Measurements from ENCODE around the gene ELL. TPM values are rescaled to one million over a fixed set of nuclear protein-coding genes. Genes with fewer than 3 reads are reported as not detected.

The ELL gene
- total and polyA plus RNA-seq, 9 of the 15 experiments (the other 6 are each of a cell fraction or from before 2014, with no cell fraction given): 0.24 to 22.5 (median 4.1) TPM

- H3K9me3 ChIP-seq (replicated peaks; ENCODE audit: control insufficient read depth, insufficient read depth, low read depth, low read length): no peaks in the 10 kb centered on the region
- H3K4me2 ChIP-seq (ENCODE audit: insufficient read depth, low read length): no peak overlapping the region
- H3K9ac ChIP-seq (ENCODE audit: insufficient read depth in 1 of 2, low read depth in 2 of 2, low read length in 2 of 2): peak overlapping the region in 1 of 2 experiments; percentile 63; a peak in 2 of 4 replicates
- H3K36me3 ChIP-seq (ENCODE audit: control insufficient read depth, insufficient read depth, low read length): peaks cover 77% of the 10 kb centered on the region
- no peak for FAIRE-seq
- CTCF ChIA-PET (ENCODE audit: low intra/inter-chr PET ratio): interaction anchor here (1.5 kb wide), 1 partner anchor 10 kb away, joined by 4 read pairs; no protein-coding TSS in a partner anchor
- no peaks in the 10 kb centered on the region; the same call in 2 of the 3 replicates for H3K79me2 ChIP-seq (ENCODE audit: control insufficient read depth, insufficient read depth, low read length)
- no peak overlapping the region for H2AFZ ChIP-seq (ENCODE audit: low read depth, low read length)
- POLR2A ChIA-PET: interaction anchor here (0.6 kb wide), 2 partner anchors 194 to 381 kb away, joined by 3 to 4 read pairs; no protein-coding TSS in a partner anchor
- peaks cover 0 to 45% of the 10 kb centered on the region in 2 experiments; a peak in 2 of 5 replicates for H3K4me1 ChIP-seq (replicated peaks in 1 of 2; ENCODE audit: control insufficient read depth in 2 of 2, insufficient read depth in 2 of 2, low read length in 2 of 2)
- ATAC-seq: no peak
- no TSS peak for BruUV-seq (replicated peaks)
- H3K4me3 ChIP-seq: no peak overlapping the region
- H4K20me1 ChIP-seq (replicated peaks; ENCODE audit: control insufficient read depth, insufficient read depth, low read length): peaks cover 7% of the 10 kb centered on the region
- no peaks in the 10 kb centered on the region for H3K9me1 ChIP-seq (ENCODE audit: control insufficient read depth, insufficient read depth, low read length)
- in situ Hi-C loops (cut with MboI) (no loop called here), intact Hi-C loops (cut with micrococcal nuclease) (no loop called here)
- no peaks in the 10 kb centered on the region for H3K27me3 ChIP-seq (ENCODE audit: control insufficient read depth in 2 of 2, insufficient read depth in 2 of 2, low read length in 2 of 2)
- DNase-seq (ENCODE audit: extremely low read depth in 1 of 4, low spot score in 3 of 4): no peak
- 90% methylated on average over 12 of the region's 12 CpGs for WGBS (ENCODE audit: insufficient coverage, low coverage, missing lambda C conversion rate)
- no peak overlapping the region for H3K27ac ChIP-seq (ENCODE audit: extremely low read depth, low read depth, low read length)
- no peak for TF ChIP-seq XRCC4 (IDR thresholded peaks at IDR 0.05; ENCODE audit: extremely low read depth, insufficient read depth, insufficient read length)
- no peak for TF ChIP-seq SMARCB1 (IDR thresholded peaks at IDR 0.05; ENCODE audit: insufficient read length, low read depth)
- TF ChIP-seq ZEB2 (IDR thresholded peaks at IDR 0.05): no peak
- TF ChIP-seq BRF1 (IDR thresholded peaks at IDR 0.05; ENCODE audit: borderline replicate concordance, extremely low read depth, insufficient read length): no peak
- TF ChIP-seq, protein P1, sequence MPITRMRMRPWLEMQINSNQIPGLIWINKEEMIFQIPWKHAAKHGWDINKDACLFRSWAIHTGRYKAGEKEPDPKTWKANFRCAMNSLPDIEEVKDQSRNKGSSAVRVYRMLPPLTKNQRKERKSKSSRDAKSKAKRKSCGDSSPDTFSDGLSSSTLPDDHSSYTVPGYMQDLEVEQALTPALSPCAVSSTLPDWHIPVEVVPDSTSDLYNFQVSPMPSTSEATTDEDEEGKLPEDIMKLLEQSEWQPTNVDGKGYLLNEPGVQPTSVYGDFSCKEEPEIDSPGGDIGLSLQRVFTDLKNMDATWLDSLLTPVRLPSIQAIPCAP (CRISPR knock-in tag; IDR thresholded peaks at IDR 0.05; ENCODE audit: borderline replicate concordance): no peak
- TF ChIP-seq TRIM24 (IDR thresholded peaks at IDR 0.05): no peak
- no peak for TF ChIP-seq BCL6 (CRISPR knock-in tag; IDR thresholded peaks at IDR 0.05)
- TF ChIP-seq ZNF444 (CRISPR knock-in tag; IDR thresholded peaks at IDR 0.05): no peak
- TF ChIP-seq, protein P2, sequence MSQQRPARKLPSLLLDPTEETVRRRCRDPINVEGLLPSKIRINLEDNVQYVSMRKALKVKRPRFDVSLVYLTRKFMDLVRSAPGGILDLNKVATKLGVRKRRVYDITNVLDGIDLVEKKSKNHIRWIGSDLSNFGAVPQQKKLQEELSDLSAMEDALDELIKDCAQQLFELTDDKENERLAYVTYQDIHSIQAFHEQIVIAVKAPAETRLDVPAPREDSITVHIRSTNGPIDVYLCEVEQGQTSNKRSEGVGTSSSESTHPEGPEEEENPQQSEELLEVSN (IDR thresholded peaks at IDR 0.05; ENCODE audit: borderline replicate concordance in 1 of 2, extremely low read depth in 1 of 2, insufficient read depth in 1 of 2, insufficient read length in 1 of 2, low read depth in 1 of 2, low read length in 1 of 2, poor library complexity in 1 of 2, severe bottlenecking in 1 of 2): no peak
- TF ChIP-seq ZNF133 (CRISPR knock-in tag; IDR thresholded peaks at IDR 0.05): no peak
- no peak for TF ChIP-seq MAFK (IDR thresholded peaks at IDR 0.05; ENCODE audit: low read length)
- TF ChIP-seq ARID3B (CRISPR knock-in tag; IDR thresholded peaks at IDR 0.05; ENCODE audit: borderline replicate concordance): no peak
- TF ChIP-seq, protein P3, sequence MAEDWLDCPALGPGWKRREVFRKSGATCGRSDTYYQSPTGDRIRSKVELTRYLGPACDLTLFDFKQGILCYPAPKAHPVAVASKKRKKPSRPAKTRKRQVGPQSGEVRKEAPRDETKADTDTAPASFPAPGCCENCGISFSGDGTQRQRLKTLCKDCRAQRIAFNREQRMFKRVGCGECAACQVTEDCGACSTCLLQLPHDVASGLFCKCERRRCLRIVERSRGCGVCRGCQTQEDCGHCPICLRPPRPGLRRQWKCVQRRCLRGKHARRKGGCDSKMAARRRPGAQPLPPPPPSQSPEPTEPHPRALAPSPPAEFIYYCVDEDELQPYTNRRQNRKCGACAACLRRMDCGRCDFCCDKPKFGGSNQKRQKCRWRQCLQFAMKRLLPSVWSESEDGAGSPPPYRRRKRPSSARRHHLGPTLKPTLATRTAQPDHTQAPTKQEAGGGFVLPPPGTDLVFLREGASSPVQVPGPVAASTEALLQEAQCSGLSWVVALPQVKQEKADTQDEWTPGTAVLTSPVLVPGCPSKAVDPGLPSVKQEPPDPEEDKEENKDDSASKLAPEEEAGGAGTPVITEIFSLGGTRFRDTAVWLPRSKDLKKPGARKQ (CRISPR knock-in tag; IDR thresholded peaks at IDR 0.05): no peak
- TF ChIP-seq NFRKB (IDR thresholded peaks at IDR 0.05; ENCODE audit: low read depth): no peak
- no peak for TF ChIP-seq ZFP91 (CRISPR knock-in tag; IDR thresholded peaks at IDR 0.05)
- TF ChIP-seq ZNF224 (CRISPR knock-in tag; IDR thresholded peaks at IDR 0.05): no peak
Observed at GRCh38 chr19:18460900-18461299, 61.0 kb downstream of the ELL start.
